Measurements from ENCODE around the gene DNM2.

DNA sequence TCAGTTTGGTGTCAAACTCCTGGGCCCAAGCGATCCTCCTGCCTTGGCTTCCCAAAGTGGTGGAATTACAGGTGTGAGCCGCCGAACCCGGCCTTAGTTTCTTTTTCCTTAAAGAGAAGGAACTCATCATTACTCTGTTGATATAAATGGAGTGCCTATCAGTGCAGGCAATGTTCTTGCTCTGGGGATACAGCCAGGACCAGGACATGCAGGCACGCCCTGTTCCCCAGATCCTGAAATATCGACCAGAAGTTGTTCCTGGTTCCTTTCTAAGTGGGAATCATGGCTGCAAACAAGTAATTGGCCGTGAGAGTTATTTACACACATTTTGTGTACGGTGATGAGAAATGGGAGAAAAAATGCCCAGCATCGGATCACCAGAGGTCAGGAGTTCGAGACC lies 8.4 kb downstream of the DNM2 start:
- TF ChIP-seq, protein P1, sequence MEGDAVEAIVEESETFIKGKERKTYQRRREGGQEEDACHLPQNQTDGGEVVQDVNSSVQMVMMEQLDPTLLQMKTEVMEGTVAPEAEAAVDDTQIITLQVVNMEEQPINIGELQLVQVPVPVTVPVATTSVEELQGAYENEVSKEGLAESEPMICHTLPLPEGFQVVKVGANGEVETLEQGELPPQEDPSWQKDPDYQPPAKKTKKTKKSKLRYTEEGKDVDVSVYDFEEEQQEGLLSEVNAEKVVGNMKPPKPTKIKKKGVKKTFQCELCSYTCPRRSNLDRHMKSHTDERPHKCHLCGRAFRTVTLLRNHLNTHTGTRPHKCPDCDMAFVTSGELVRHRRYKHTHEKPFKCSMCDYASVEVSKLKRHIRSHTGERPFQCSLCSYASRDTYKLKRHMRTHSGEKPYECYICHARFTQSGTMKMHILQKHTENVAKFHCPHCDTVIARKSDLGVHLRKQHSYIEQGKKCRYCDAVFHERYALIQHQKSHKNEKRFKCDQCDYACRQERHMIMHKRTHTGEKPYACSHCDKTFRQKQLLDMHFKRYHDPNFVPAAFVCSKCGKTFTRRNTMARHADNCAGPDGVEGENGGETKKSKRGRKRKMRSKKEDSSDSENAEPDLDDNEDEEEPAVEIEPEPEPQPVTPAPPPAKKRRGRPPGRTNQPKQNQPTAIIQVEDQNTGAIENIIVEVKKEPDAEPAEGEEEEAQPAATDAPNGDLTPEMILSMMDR (IDR thresholded peaks at IDR 0.05), result no peak
- TF ChIP-seq POLR2AphosphoS5 (IDR thresholded peaks at IDR 0.05), result no peak
